GM21381 (cell line): ENCODE results near the gene DDX54.
"Not testable (repeated sequence)": the region's sequence is repeated elsewhere in the genome, so short reads cannot be mapped to it uniquely, and the experiment has no call there.

ENCODE experiments used
- ATAC-seq: cut with Tn5 transposase; IDR thresholded peaks from one replicate; pipeline ENCODE4 v1.9.1; 2021; ENCODE audit warnings: mild to moderate bottlenecking, moderate library complexity; ENCODE audit not compliant: unreplicated experiment

The DDX54 gene

GRCh38 chr12:113127791-113128199, 57.5 kb downstream of the DDX54 start:
- no peak for ATAC-seq

GRCh38 chr12:113120670-113121370, 64.5 kb downstream of the DDX54 start:
- no peak for ATAC-seq

- ATAC-seq: no peak
These were observed 65.2 kb downstream of the DDX54 start for GRCh38 chr12:113119980-113120669.

GRCh38 chr12:113118142-113118541, 67.1 kb downstream of the DDX54 start:
- ATAC-seq: no peak

- not testable (repeated sequence) for ATAC-seq
These were observed 67.6 kb downstream of the DDX54 start for GRCh38 chr12:113117684-113118083.

- no peak for ATAC-seq
These were observed 68.4 kb downstream of the DDX54 start for GRCh38 chr12:113116875-113117274.

- no peak for ATAC-seq
These were observed 69.7 kb downstream of the DDX54 start for GRCh38 chr12:113115455-113116126.

GRCh38 chr12:113114447-113115178, 70.7 kb downstream of the DDX54 start:
- no peak for ATAC-seq

- no peak for ATAC-seq
These were observed 71.9 kb downstream of the DDX54 start for GRCh38 chr12:113113397-113113796.

GRCh38 chr12:113112043-113112899, 73.0 kb downstream of the DDX54 start:
- ATAC-seq: no peak

- ATAC-seq: no peak
These were observed 74.0 kb downstream of the DDX54 start for GRCh38 chr12:113111247-113111646.

- ATAC-seq: no peak
These were observed 75.2 kb downstream of the DDX54 start for GRCh38 chr12:113109872-113110599.

- ATAC-seq: no peak
These were observed 75.9 kb downstream of the DDX54 start for GRCh38 chr12:113109360-113109759.

- ATAC-seq: no peak
These were observed 77.0 kb downstream of the DDX54 start for GRCh38 chr12:113108308-113108707.
